Neural crest cell (in vitro differentiated cells): ENCODE data around the gene VPS35L. TPM values are rescaled to one million over a fixed set of nuclear protein-coding genes. Genes with fewer than 3 reads are reported as not detected.
A peak's percentile ranks its signal among the peaks of the same experiment; 100 is the strongest.

ENCODE experiments used
- DNase-seq: peaks from one replicate; pipeline ENCODE4 v3.0.0; 2021; ENCODE audit warnings: low read depth, mixed read lengths, low spot score
- H3K27ac Mint-ChIP-seq: one replicate; pipeline ENCODE4 v1.8.0; 2021; ENCODE audit warnings: mild to moderate bottlenecking, mixed read lengths; ENCODE audit not compliant: unreplicated experiment
- H3K27me3 Mint-ChIP-seq: 2 replicates; pipeline ENCODE4 v1.8.0; 2021; ENCODE audit warnings: low read depth, mild to moderate bottlenecking, mixed read lengths
- H3K36me3 Mint-ChIP-seq: 2 replicates; pipeline ENCODE4 v1.8.0; 2021; ENCODE audit warnings: low read depth, mild to moderate bottlenecking, mixed read lengths
- H3K4me1 Mint-ChIP-seq: 2 replicates; pipeline ENCODE4 v1.8.0; 2021; ENCODE audit warnings: mixed read lengths
- H3K4me3 Mint-ChIP-seq: one replicate; pipeline ENCODE4 v1.8.0; 2021; ENCODE audit warnings: mild to moderate bottlenecking, mixed read lengths
- H3K9me3 Mint-ChIP-seq: 2 replicates; pipeline ENCODE4 v1.8.0; 2021; ENCODE audit warnings: mixed read lengths
- CTCF ChIP-seq: fragments of 200-600 bp; sonication (generic); conservative IDR thresholded peaks from 2 replicates; pipeline ENCODE4 v1.5.0; 2021; ENCODE audit warnings: antibody characterized with exemption, mild to moderate bottlenecking
- total RNA-seq: library from RNA; stranded (reverse); gene quantifications from 2 replicates; pipeline ENCODE4 v1.2.1, GENCODE V29; 2021

The VPS35L gene
- total RNA-seq, 1 donor from 2014 or later, result 59.1 TPM

GRCh38 chr16:19613834-19614233 lies 58.3 kb downstream of the VPS35L start:
- Mint-ChIP-seq H3K9me3 (no peaks in the 10 kb centered on the region), H3K27me3 (no peaks in the 10 kb centered on the region), H3K4me1 (no peaks in the 10 kb centered on the region), H3K27ac (peak overlapping the region; percentile 62), H3K4me3 (no peak overlapping the region), H3K36me3 (peaks cover 12% of the 10 kb centered on the region)
- no peak for TF ChIP-seq CTCF
- no peak for DNase-seq

GRCh38 chr16:19616241-19616640 lies 60.7 kb downstream of the VPS35L start:
- Mint-ChIP-seq H3K27me3 (no peaks in the 10 kb centered on the region), H3K4me3 (no peak overlapping the region), H3K27ac (no peak overlapping the region), H3K9me3 (no peaks in the 10 kb centered on the region), H3K36me3 (peaks cover 2% of the 10 kb centered on the region), H3K4me1 (no peaks in the 10 kb centered on the region)
- no peak for TF ChIP-seq CTCF
- DNase-seq, result no peak

DNA sequence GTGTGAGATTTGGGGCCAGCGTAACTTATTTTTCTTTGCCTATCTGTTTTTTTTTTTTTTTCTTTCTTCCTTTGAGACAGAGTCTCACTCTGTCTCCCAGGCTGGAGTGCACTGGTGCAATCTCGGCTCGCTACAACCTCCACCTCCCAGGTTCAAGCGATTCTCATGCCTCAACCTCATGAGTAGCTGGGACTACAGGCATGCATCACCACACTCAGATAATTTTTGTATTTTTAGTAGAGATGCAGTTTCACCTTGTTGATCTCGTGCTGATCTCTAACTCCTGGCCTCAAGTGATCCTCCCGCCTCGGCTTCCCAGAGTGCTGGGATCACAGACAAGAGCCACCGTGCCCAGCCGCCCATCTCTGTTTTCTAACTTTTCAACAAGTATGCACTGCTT lies 63.4 kb downstream of the VPS35L start:
- Mint-ChIP-seq H3K27ac (peak overlapping the region; percentile 37), H3K36me3 (no peaks in the 10 kb centered on the region), H3K4me1 (no peaks in the 10 kb centered on the region), H3K27me3 (no peaks in the 10 kb centered on the region), H3K9me3 (no peaks in the 10 kb centered on the region), H3K4me3 (no peak overlapping the region)
- DNase-seq, result no peak
- TF ChIP-seq CTCF, result no peak

DNA sequence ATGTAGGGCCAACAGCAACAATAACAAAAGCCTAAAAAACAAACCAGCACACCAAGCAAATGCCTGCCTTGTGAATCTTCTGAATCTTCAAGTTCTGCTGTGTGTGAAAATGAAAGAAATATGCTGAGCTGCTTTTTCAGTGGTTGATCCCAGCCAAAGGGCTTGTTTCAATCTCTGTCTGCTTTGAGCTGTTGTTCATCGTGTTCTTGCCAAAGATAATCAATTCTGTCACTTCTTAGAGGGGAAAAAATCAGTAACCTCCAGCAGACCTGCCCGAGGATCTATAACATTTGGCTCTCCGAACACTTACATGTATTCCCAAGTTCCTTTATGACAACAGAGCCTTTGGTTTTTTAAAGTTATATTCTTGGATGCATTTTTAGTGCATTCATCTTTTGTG lies 65.9 kb downstream of the VPS35L start:
- no peak for TF ChIP-seq CTCF
- H3K27ac Mint-ChIP-seq, result peak overlapping the region; percentile 30
- H3K4me3 Mint-ChIP-seq, result no peak overlapping the region
- H3K4me1 Mint-ChIP-seq, result no peaks in the 10 kb centered on the region
- H3K27me3 Mint-ChIP-seq, result no peaks in the 10 kb centered on the region
- no peak for DNase-seq
- peaks cover 3% of the 10 kb centered on the region for H3K36me3 Mint-ChIP-seq
- H3K9me3 Mint-ChIP-seq, result no peaks in the 10 kb centered on the region

- H3K9me3 Mint-ChIP-seq, result no peaks in the 10 kb centered on the region
- no peak overlapping the region for H3K4me3 Mint-ChIP-seq
- no peak overlapping the region for H3K27ac Mint-ChIP-seq
Measured at GRCh38 chr16:19625039-19625438, 69.5 kb downstream of the VPS35L start.

More at GRCh38 chr16:19625039-19625438, 69.5 kb downstream of the VPS35L start:
- H3K36me3 Mint-ChIP-seq, result peaks cover 12% of the 10 kb centered on the region
- H3K27me3 Mint-ChIP-seq, result no peaks in the 10 kb centered on the region
- no peak for DNase-seq
- H3K4me1 Mint-ChIP-seq, result no peaks in the 10 kb centered on the region
- TF ChIP-seq CTCF, result no peak
